C4-2B (cell line): ENCODE measurements around the gene RAPGEF6.

ENCODE experiments used
- H3K27ac ChIP-seq: fragments of 450-650 bp; 2 replicates; pipeline ENCODE4 v1.5.1; 2017
- CTCF ChIP-seq: fragments of 450-650 bp; conservative IDR thresholded peaks from 2 replicates; pipeline ENCODE4 v1.5.1; 2017; ENCODE audit warnings: mild to moderate bottlenecking
- ZFX ChIP-seq: fragments of 450-650 bp; IDR thresholded peaks from 2 replicates; pipeline ENCODE4 v1.6.1; 2017

Gene RAPGEF6

GRCh38 chr5:131641494-131641893, 6.5 kb upstream of the RAPGEF6 start:
- TF ChIP-seq ZFX = no peak
- TF ChIP-seq CTCF = no peak

GRCh38 chr5:131640043-131640856, 5.2 kb upstream of the RAPGEF6 start:
- no peak for TF ChIP-seq CTCF
- TF ChIP-seq ZFX = no peak
- H3K27ac ChIP-seq = no peak overlapping the region

More at GRCh38 chr5:131641494-131641893, 6.5 kb upstream of the RAPGEF6 start:
- no peak overlapping the region for H3K27ac ChIP-seq

GRCh38 chr5:131639148-131639547, 4.1 kb upstream of the RAPGEF6 start:
- H3K27ac ChIP-seq = no peak overlapping the region
- TF ChIP-seq ZFX (no peak), CTCF (no peak)

GRCh38 chr5:131637694-131638093, 2.7 kb upstream of the RAPGEF6 start:
- H3K27ac ChIP-seq = no peak overlapping the region
- TF ChIP-seq ZFX = no peak
- TF ChIP-seq CTCF = no peak

- no peak for TF ChIP-seq ZFX
- peak overlapping the region; percentile 96 for H3K27ac ChIP-seq
Observed at GRCh38 chr5:131635684-131636572, 899 bp upstream of the RAPGEF6 start.

GRCh38 chr5:131634666-131634995, 398 bp downstream of the RAPGEF6 start:
- TF ChIP-seq ZFX (no peak), CTCF (peak; percentile 19; the same call in 1 of the 2 replicates)
- peak overlapping the region; percentile 96 for H3K27ac ChIP-seq

GRCh38 chr5:131634238-131634637, 791 bp downstream of the RAPGEF6 start:
- TF ChIP-seq ZFX = no peak
- no peak for TF ChIP-seq CTCF
- H3K27ac ChIP-seq = peak overlapping the region; percentile 96
